SKM-1 (cell line): Measurements from ENCODE around the gene C1orf198.

ENCODE experiments used
- DNase-seq: peaks from one replicate; lab custom pipeline; 2025; ENCODE audit not compliant: unreplicated experiment; lab: John Stamatoyannopoulos, UW

The C1orf198 gene

GRCh38 chr1:230892018-230892491 is 23.7 kb upstream of the C1orf198 start:
- DNase-seq, result no peak

GRCh38 chr1:230891413-230891812 is 23.1 kb upstream of the C1orf198 start:
- DNase-seq, result no peak

GRCh38 chr1:230884646-230885045 is 16.3 kb upstream of the C1orf198 start:
- DNase-seq, result no peak

DNA sequence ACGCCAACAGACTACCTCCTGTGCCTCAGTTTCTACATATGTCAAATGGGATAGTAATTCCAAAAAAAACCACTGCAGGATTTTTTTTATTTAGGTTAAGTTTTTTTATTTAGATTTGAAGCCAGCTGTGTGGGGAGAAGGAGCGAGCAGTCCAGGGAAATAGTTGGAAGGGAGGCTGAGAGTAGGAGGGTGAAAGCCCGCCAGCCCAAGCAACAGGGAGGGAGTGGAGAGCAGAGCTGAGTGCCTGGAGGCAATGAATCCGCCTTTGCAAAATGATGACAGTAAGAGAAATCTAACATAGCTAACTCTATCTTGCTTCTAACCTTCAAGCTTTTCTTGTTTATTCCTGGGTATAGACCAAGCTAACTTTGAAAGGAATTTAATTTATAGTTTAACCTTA is 15.6 kb upstream of the C1orf198 start:
- DNase-seq, result no peak

GRCh38 chr1:230879778-230880177 is 11.5 kb upstream of the C1orf198 start:
- DNase-seq, result no peak

GRCh38 chr1:230878591-230878990 is 10.3 kb upstream of the C1orf198 start:
- DNase-seq, result no peak

GRCh38 chr1:230877924-230878590 is 9.7 kb upstream of the C1orf198 start:
- no peak for DNase-seq

DNA sequence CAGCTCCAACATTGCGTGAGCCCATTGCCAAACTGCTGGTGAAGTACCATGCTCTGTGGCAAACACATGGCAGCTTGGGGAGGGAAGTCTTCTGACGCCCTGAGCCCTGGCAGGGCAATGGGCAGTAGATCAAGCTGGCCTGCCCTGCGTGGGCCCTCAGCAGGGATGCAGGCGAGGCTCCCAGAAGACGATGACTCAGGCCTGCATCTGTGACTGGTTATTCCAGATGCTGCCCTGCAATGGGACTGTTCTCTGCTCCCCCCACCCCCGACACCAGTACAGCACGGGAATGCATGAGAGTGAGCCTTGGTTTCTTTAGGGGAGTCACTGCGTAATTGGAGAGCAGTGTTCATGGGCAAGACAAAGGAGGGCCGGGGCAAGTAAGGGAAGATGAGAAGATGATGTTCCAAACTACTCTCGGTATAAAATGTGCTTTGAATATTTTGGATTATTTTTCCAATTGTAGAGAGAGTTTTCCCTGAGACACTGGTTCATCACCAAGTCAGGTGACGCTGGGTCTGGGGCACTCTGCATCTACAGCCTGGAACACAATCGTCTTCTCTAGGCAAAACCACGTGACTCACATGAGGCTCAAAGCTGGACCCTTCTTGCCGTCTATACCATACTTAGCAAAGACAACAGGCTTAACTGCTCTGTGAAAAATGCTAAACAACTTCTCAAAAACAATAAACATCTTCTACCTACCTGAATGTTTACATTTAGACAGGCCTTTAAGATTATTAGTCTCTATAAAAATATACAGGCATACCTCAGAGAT is 9.0 kb upstream of the C1orf198 start:
- DNase-seq, result no peak

DNA sequence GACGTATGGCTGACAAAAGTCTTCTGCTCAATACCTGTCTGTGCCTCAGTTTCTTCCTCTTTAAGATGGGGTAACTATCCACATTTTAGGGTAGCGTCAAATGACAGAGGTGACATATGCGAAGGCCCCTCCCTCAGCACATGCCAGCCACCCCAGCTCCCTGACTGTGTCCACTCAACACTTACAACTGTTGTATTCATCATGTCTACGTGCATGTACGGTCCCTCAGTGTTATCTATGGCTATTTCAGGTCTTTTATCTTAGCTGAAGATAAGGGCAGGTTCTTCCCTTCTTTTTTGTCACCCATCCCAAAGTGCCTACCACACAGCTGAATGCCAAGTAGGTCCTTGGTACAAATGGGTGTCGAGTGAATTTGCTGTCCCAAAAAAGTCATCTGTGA is 8.3 kb upstream of the C1orf198 start:
- no peak for DNase-seq

DNA sequence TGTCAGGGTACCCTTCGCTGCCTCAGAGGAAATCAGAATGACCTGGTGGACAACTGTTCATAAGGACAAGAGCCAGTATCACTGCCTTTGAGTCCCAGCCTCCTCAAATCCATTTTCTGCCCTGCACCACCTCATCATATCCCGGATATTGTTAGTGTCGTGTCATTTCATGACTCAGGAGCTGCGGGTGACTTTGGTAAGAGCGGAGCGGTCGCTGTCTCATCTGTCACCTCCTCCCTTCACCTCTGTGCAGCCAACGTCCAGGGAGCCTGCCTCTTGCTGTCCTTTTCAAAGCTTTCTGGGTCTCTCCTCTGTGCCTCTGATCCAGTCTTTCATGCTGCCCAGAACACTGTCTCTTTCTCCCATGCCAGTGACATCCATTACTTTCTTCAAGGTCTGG is 7.0 kb upstream of the C1orf198 start:
- DNase-seq, result no peak

DNA sequence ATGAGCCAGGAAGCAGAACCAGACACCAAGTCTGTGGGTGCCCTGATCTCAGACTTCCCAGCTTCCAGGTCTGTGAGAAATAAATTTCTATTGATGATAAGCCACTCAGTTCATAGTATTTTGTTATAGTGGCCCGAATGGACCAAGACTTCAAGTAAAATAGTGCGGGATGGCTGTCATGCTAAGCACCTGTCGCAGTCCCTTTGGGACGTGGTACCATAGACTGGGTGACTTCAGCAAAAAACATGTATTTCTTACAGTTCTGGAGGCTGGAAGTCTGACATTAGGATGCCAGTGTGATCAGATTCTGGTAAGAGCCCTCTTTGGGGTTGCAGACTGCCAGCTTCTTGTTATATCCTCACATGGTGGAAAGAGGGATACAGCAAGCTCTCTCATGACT is 2.6 kb upstream of the C1orf198 start:
- DNase-seq, result no peak

DNA sequence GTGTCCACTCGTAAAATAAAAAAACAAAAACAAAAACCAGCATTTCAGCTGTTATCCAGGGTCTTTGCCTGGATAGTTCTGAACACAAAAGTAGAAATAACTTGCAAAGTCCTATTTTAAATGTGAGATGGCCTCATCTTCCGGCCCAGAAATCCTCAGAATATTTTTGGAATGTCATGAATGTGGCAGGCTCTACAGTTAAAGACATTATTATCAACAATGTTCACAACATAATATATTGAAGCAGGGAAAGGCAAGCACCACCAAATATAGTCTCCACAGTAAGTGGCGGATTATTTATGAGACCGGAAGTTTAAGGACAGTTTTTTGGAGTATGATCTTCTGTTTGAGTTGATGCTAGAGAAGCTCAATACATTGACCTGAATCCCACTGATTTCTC is 1.2 kb upstream of the C1orf198 start:
- no peak for DNase-seq

GRCh38 chr1:230868736-230869385 is 540 bp upstream of the C1orf198 start:
- DNase-seq, result peak; percentile 42

GRCh38 chr1:230867101-230867902 is 1.0 kb downstream of the C1orf198 start:
- DNase-seq, result no peak

DNA sequence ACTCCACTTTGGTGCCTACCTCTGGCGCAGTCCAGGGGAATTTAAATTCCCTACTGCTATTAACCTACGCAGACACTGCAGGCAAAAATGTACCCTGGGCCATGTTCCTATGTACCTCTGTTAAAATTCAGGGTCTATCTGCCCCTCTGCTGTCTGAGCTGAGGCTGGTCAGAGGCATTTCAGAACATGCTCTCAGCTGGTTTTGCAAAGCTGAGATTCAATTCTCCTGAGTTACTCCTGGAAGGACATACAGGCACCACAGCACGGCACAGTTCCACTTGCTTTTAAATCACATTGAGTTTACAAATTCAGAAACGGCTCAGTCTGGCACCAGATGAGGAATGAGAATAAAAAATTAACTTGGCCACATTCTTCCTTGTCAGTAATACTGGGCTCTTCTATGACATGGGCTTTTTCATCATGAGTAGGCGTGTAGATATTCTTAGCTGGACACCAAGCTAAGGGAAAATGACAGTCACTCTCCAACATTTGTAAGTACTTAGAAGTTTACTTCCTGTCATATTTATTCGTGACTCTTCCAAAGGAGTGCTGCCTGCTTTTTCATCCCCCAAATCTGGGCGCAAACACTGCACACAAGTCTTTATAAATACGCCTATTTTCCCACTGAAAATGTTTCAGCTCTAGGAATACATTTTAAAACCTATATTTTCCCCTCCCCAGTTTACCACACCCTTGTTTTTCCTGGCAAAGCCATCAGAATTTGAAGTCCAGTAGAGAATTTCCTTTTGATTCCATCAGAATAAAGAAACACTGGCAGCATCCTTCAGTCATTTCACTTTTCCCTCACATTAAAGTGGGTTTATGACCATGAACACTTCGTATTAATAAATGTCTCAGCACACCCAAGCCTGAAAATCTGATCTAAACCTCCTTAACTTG is 1.9 kb downstream of the C1orf198 start:
- no peak for DNase-seq

GRCh38 chr1:230865062-230865817 is 3.1 kb downstream of the C1orf198 start:
- DNase-seq, result no peak

DNA sequence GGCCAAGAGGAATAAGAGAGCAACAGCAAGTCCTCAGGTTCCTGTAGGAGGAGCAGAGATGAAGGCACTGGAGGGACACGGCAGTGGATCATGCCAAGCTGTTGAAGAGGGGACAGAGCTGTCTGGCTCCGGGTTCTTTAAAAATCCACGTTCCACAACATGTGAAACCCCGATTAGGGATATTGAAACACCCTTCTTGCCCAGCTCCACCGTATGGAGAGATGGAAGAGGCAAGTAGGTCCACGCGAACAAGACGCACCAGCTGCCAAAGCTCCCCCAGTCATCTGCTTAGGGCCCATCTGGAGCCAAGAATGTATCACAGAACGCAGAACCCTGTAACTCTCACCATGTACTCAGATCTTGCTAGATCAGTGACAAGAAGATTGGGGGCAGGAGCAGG is 3.9 kb downstream of the C1orf198 start:
- DNase-seq, result peak; percentile 43

GRCh38 chr1:230863449-230863848 is 4.9 kb downstream of the C1orf198 start:
- DNase-seq, result peak; percentile 93

DNA sequence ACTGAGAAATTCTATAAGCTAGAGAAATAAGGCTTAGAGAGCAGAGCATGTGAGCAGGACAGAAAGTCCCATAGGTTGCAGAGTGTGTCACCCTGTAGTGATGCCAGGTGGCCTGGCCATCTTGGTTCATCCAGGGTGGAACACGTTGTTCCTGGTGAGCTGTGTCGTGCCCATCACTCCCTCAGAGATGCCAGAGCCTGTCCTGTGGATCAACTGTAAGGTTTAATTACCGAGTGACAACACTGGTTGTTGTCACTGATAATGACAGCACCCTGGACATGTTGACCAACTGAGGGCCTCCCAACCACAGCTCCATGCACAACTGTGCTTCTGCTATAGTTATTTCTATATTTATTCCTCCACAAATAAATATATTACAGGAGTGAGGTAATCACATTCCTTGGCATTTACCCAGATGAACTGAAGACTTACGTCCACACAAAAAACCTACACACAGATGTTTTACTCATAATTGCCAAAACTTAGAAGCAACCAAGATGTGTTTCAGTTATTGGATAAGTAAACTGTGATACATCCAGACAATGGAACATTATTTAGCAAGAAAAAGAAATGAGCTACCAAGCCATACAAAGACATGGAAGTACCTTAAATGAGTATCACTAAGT is 6.2 kb downstream of the C1orf198 start:
- no peak for DNase-seq
